T-helper 2 cell treated with Interferon-gamma antibody and Interleukin-4, amounts not matched to agents 100 ng/mL and 5 ng/mL, for 36 hours (primary cell): ENCODE measurements around the gene OPN1MW2. TPM values are rescaled to one million over a fixed set of nuclear protein-coding genes. Genes with fewer than 3 reads are reported as not detected.
"Not testable (repeated sequence)": the region's sequence is repeated elsewhere in the genome, so short reads cannot be mapped to it uniquely, and the experiment has no call there.

Source experiments
- intact Hi-C: fragments of 100-400 bp; cut with micrococcal nuclease; formaldehyde crosslinking; loops from one replicate; pipeline ENCODE4 v1.15.1; 2023
- total RNA-seq: library from RNA; stranded (reverse); gene quantifications from 2 replicates; pipeline ENCODE4 v1.2.3, GENCODE V29; 2022

Gene OPN1MW2
- total RNA-seq, 1 donor from 2014 or later = not detected

GRCh38 chrX:154269245-154269644, 49.7 kb downstream of the OPN1MW2 start:
- intact Hi-C loops = not testable (repeated sequence)

Other genes starting within 250 kb of the OPN1MW2 start
- 115 and 119 TPM in 2 replicates for gene HCFC1, start 247.9 kb upstream of the OPN1MW2 start, total RNA-seq
- 4.9 and 5.9 TPM in 2 replicates for gene TMEM187, start 247.0 kb upstream of the OPN1MW2 start, total RNA-seq
- gene IRAK1, start 199.9 kb upstream of the OPN1MW2 start, total RNA-seq = 136 and 144 TPM in 2 replicates
- gene MECP2, start 122.0 kb upstream of the OPN1MW2 start, total RNA-seq = 56.7 and 61.9 TPM in 2 replicates
- gene OPN1LW, start 75.5 kb upstream of the OPN1MW2 start, total RNA-seq = not detected in 2 replicates
- not detected in 2 replicates for gene OPN1MW, start 37.2 kb upstream of the OPN1MW2 start, total RNA-seq
- not detected in 2 replicates for gene OPN1MW3, start 37.8 kb downstream of the OPN1MW2 start, total RNA-seq
- gene TEX28, start 75.4 kb downstream of the OPN1MW2 start, total RNA-seq = not detected in 2 replicates
- gene TKTL1, start 76.0 kb downstream of the OPN1MW2 start, total RNA-seq = 0.98 and 1.0 TPM in 2 replicates
- 1,245 and 1,271 TPM in 2 replicates for gene FLNA, start 154.9 kb downstream of the OPN1MW2 start, total RNA-seq
- 56.4 and 61.3 TPM in 2 replicates for gene EMD, start 159.5 kb downstream of the OPN1MW2 start, total RNA-seq
- 3,046 and 3,070 TPM in 2 replicates for gene RPL10, start 178.6 kb downstream of the OPN1MW2 start, total RNA-seq
- gene DNASE1L1, start 189.5 kb downstream of the OPN1MW2 start, total RNA-seq = 21.2 and 24.8 TPM in 2 replicates
- 95.9 and 97.3 TPM in 2 replicates for gene TAFAZZIN, start 191.8 kb downstream of the OPN1MW2 start, total RNA-seq
- gene ATP6AP1, start 208.9 kb downstream of the OPN1MW2 start, total RNA-seq = 43.2 and 46.1 TPM in 2 replicates
- gene GDI1, start 217.4 kb downstream of the OPN1MW2 start, total RNA-seq = 99.0 and 102 TPM in 2 replicates
- 65.3 and 74.3 TPM in 2 replicates for gene FAM50A, start 224.4 kb downstream of the OPN1MW2 start, total RNA-seq
- gene PLXNA3, start 238.5 kb downstream of the OPN1MW2 start, total RNA-seq = 29.0 and 29.8 TPM in 2 replicates